Fibroblast of the conjunctiva (primary cell): ENCODE measurements around the gene CAMTA1.

Experiments used
- DNase-seq: peaks from one replicate; pipeline ENCODE4 v3.0.0-alpha.2; 2010; ENCODE audit warnings: low read depth

CAMTA1 gene

GRCh38 chr1:7229696-7230631 lies 444.7 kb downstream of the CAMTA1 start:
- peak; percentile 18 for DNase-seq

DNA sequence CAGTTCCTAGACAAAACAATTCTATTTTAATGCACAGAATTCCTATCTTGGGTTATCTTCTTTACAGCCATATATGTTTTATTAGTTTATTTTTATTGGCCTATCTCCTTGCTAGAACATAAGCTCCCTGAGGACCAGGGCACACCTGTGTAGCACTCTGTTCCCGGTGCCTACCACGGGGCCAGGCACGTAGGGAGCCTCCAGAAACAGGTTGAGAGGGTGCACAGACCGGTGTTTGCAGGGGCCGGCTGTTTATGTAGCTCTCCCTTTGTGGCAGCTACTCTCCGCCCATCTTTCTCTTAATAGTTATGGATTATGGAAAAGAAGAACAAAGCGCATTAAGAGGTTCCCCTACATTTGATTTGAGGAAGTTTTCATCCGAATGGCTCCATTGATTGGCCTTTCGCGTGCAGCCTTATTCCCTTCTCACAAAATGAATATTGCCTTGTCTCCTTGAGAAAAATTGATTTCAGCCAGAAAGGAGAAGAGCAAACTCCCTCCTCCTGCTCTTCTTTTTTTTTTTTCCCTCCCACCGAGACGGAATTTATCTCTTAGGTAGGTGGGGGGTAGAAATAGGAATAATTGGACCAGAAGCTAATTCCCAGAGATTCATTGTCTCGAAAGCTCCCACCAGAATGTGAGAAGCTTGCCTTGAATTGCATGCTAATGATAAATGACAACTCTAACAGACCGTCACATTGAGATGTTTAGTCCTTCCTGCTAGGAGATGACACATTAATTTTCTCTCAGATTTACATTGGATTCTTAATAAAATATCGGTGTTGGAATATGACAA lies 447.4 kb downstream of the CAMTA1 start:
- DNase-seq, result no peak

DNA sequence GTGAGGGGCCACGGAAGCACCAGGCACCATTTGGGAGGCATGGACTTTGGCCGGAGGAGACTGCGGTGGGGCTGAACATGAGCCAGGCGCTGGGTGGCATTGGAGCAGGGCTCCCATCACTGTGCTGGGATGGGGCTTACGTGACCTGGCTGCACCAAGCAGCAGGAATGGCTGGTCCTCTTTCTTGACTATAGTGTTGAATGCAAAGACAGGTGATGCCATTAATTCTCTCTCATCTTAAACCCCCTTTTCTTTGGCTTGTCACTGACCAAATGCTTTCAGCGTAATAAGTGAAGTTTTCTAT lies 447.9 kb downstream of the CAMTA1 start:
- no peak for DNase-seq

GRCh38 chr1:7233646-7234470 lies 448.6 kb downstream of the CAMTA1 start:
- no peak for DNase-seq

DNA sequence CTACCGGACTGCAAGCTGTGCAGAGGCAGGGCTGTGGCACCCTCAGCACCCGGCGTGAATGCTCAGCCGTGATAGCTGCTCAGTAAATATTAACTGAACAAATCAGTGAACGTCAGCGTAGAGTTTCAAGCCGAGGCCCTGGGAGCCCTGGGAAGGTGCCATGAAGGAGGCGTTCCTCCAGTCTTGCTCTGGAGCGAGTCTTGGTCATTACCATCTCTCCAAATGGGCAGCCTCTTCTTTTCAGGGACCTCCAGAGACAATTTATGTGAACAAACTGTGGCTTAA lies 449.2 kb downstream of the CAMTA1 start:
- no peak for DNase-seq

- DNase-seq, result no peak
Observed at GRCh38 chr1:7235871-7236517, 450.7 kb downstream of the CAMTA1 start.

DNA sequence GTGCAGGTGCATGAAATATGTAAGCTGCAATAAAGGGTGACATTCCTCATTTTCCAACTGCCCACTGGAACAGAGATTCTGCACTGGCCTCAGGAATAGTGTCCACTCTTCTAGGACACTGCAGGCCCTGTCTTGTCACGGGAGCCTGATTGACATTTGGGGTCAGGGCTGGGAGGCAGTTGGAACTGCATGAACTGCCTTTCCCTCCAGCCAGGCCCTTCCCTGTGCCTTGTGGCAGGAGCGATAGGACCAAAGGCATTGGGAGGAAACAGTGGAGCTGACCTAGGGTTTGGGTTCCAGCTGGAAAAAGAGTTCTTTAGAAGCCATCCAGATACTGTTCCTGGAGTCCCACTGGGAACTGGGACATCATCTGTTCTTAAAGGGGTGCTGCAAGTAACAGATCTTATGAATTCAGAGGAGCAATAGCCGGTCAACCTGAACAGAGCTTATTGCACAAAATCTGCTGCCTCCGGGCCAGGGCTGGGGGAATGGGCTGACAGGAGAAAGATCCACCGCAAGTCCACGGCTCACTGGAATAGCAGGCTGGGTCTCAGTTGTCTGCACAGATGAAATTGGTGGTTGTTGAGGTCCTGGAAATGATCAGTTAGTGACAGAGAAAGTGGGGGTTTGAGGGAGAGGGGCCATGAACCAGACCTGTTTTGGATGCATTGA lies 451.7 kb downstream of the CAMTA1 start:
- no peak for DNase-seq

DNA sequence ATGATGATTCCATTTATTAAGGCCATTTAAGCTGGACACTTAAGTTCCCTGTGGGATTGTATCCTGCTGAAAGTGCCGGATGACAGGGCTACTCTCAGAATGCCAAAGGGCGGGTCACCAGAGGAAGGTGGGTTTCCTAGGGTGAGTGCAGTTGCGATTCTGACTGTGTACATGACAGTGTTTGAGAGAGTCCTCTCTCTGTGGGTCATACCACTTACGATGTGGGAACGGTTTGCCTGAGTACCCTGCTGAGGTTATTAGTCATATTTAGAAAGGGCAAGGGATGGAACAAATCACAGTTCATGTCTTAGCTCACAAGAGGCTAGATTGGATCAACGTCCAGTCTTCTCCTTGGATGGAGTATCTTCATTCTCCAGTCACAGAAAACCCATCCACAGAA lies 461.9 kb downstream of the CAMTA1 start:
- no peak for DNase-seq

DNA sequence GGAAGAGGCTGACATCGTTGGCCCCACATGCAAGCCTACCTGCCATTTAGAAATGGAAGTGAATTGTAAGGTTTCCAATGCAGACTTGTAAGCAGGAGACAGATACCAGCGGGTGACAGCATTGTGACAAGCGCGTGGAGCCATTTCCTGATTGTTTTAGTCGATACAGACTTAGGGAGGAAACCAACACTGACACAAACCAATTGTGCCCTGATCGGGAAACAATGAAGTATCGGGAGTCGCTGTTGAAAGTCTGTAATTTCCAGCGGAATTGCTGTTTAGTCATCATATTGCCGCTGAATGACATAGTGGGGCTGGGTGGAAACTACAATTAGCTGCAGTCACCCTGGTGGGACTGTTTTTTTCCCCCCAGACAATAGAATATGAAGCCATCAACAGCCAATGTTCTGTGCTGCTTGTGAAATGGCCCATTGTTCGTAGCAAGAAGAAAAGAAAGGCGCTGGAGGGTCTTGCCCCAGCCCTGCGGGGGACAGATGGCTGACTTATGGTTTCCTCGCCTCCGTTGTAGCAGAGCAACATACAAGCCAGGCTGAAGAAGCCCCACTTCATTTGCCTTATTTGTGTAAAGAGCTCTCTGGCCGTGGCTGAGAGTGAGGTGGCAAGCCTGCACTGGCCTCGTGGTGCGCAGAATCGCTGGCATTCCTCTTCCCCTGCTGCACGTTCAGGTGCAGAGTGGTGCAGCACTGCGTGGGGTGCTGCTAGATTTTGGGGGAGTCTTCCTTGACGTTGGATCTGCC lies 462.7 kb downstream of the CAMTA1 start:
- DNase-seq, result no peak

GRCh38 chr1:7248549-7249199 lies 463.4 kb downstream of the CAMTA1 start:
- no peak for DNase-seq

- no peak for DNase-seq
Observed at GRCh38 chr1:7249516-7249915, 464.3 kb downstream of the CAMTA1 start.

DNA sequence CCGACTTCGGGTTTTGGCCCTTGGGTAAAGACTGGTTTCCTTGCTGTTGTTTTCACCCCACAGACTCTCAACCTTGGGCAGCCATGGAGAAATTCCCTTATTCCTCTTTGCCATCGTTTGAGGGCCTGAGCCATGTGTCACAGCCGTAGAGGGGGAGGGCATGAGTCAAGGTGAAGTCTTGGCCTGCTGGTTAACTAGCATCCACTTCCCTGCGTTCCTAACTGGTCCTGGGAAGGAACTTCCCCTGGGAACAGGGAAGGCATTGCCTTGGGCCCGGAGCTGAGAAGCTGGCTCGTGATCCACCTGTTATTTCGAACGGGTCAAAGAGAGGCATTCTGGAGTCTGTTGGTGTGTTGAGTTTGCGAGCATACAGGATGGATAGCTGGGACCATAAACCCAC lies 464.9 kb downstream of the CAMTA1 start:
- no peak for DNase-seq

- DNase-seq, result no peak
Observed at GRCh38 chr1:7250597-7251453, 465.6 kb downstream of the CAMTA1 start.

GRCh38 chr1:7251454-7251800 lies 466.2 kb downstream of the CAMTA1 start:
- DNase-seq, result no peak

- DNase-seq, result no peak
Observed at GRCh38 chr1:7252411-7253117, 467.3 kb downstream of the CAMTA1 start.

GRCh38 chr1:7253118-7253480 lies 467.8 kb downstream of the CAMTA1 start:
- no peak for DNase-seq

- no peak for DNase-seq
Observed at GRCh38 chr1:7253988-7254587, 468.8 kb downstream of the CAMTA1 start.

GRCh38 chr1:7255303-7256058 lies 470.2 kb downstream of the CAMTA1 start:
- no peak for DNase-seq
